MM.1S (cell line): ENCODE measurements around the gene CMTM5.

Experiments
- CTCF ChIP-seq: fragments of 300-600 bp; sonication (generic); IDR thresholded peaks from 2 replicates; pipeline ENCODE4 v1.5.1; 2016; ENCODE audit warnings: antibody characterized with exemption, low read length, mixed read lengths
- EZH2 ChIP-seq: fragments of 300-600 bp; sonication (generic); optimal IDR thresholded peaks from 2 replicates; pipeline ENCODE3; 2017; ENCODE audit warnings: low read depth, mild to moderate bottlenecking, antibody characterized with exemption, low read length, mixed read lengths
- EZH2phosphoT487 ChIP-seq: fragments of 300-600 bp; sonication (generic); IDR thresholded peaks from 2 replicates; pipeline ENCODE4 v1.6.1; 2018; ENCODE audit warnings: antibody characterized with exemption, low read length

GRCh38 chr14:23359167-23359626 is 17.6 kb upstream of the CMTM5 start:
- TF ChIP-seq CTCF: no peak
- TF ChIP-seq EZH2: no peak
- no peak for TF ChIP-seq EZH2phosphoT487
